ENCODE measurements around the gene OR4M1. TPM values are rescaled to one million over a fixed set of nuclear protein-coding genes. Genes with fewer than 3 reads are reported as not detected.
"Not testable (repeated sequence)": the region's sequence is repeated elsewhere in the genome, so short reads cannot be mapped to it uniquely, and the experiment has no call there.

Gene OR4M1
- total RNA-seq, 1 experiment from 2014 or later = not detected

DNA sequence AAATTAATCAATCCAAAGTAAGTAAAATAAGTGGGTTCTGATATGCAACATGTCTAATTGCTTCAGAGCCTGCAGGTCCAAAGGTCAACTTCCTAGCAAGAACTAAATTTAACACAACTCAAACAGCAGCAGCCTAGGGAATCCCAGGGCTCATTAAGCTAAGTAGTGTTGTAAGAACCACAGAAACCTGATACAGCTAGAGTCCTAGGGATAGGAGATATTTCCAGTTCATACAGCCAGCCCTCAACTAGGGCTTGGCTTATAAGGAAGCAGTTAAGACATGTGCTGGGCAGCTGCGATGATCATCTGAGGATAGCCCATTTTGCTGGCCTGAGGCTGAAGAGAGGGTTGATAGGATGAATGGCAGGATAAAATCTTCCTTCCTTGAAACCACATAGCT, 30.0 kb upstream of the OR4M1 start, which contains the start of gene OR4Q3:
OR4Q3 (plus strand) TSS at position 316 of the 400 bp plus-strand sequence.
- no peaks in the 10 kb centered on the region for H3K9me2 ChIP-seq (ENCODE audit: insufficient read depth)
- no peaks in the 10 kb centered on the region for H3K4me1 ChIP-seq (replicated peaks; ENCODE audit: insufficient read depth)
- no peaks in the 10 kb centered on the region for H3K79me2 ChIP-seq (ENCODE audit: low read depth)
- ChIA-PET POLR2A (ENCODE audit: unreplicated experiment) (no interaction called here), CTCF (no interaction called here)
- no peak within 1 kb of the TSS for H3K27ac ChIP-seq
- no peaks in the 10 kb centered on the region for H4K20me1 ChIP-seq (ENCODE audit: insufficient read depth)
- H3K27me3 ChIP-seq (ENCODE audit: insufficient read depth, low read depth) = no peaks in the 10 kb centered on the region
- BruUV-seq (replicated peaks) = no TSS peak
- no peak for DNase-seq
- no peak within 1 kb of the TSS for H2AFZ ChIP-seq
- H3K4me3 ChIP-seq = no peak within 1 kb of the TSS
- intact Hi-C loops (cut with micrococcal nuclease; ENCODE audit: unreplicated experiment) = no loop called here
- no peaks in the 10 kb centered on the region for H3K9me3 ChIP-seq (ENCODE audit: insufficient read depth, low read depth)
- H3K4me2 ChIP-seq = no peak within 1 kb of the TSS
- H3F3A ChIP-seq (ENCODE audit: insufficient read depth, low read depth) = no peaks in the 10 kb centered on the region
- TF ChIP-seq, protein P1, sequence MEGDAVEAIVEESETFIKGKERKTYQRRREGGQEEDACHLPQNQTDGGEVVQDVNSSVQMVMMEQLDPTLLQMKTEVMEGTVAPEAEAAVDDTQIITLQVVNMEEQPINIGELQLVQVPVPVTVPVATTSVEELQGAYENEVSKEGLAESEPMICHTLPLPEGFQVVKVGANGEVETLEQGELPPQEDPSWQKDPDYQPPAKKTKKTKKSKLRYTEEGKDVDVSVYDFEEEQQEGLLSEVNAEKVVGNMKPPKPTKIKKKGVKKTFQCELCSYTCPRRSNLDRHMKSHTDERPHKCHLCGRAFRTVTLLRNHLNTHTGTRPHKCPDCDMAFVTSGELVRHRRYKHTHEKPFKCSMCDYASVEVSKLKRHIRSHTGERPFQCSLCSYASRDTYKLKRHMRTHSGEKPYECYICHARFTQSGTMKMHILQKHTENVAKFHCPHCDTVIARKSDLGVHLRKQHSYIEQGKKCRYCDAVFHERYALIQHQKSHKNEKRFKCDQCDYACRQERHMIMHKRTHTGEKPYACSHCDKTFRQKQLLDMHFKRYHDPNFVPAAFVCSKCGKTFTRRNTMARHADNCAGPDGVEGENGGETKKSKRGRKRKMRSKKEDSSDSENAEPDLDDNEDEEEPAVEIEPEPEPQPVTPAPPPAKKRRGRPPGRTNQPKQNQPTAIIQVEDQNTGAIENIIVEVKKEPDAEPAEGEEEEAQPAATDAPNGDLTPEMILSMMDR (conservative IDR thresholded peaks at IDR 0.05) = no peak
- no peak for TF ChIP-seq EZH2 (IDR thresholded peaks at IDR 0.05; ENCODE audit: low read depth)
- no peaks in the 10 kb centered on the region for H3K36me3 ChIP-seq (ENCODE audit: low read depth)

DNA sequence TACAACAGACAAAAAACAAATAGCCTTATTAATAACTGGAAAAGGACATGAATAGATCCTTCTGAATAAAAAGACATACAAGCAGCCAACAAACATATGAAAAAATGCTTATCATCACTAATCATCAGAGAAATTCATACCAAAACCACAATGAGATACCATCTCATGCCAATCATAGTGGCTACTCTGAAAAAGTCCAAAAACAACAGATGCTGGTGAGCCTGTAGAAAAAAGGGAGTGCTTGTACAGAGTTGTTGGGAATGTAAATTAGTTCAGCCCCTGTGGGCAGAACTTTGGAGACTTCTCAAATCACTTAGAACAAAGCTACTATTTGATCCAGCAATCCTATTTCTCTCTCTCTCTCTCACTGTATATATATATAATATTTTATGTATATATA, 21.0 kb upstream of the OR4M1 start:
- H3K9me3 ChIP-seq (ENCODE audit: insufficient read depth, low read depth); H4K20me1 ChIP-seq (ENCODE audit: insufficient read depth); H3K4me1 ChIP-seq (replicated peaks; ENCODE audit: insufficient read depth); H3K27ac ChIP-seq; H3K27me3 ChIP-seq (ENCODE audit: insufficient read depth, low read depth); POLR2A ChIA-PET (ENCODE audit: unreplicated experiment); H3K36me3 ChIP-seq (ENCODE audit: low read depth); DNase-seq; BruUV-seq (replicated peaks); H3K4me2 ChIP-seq; H3K9me2 ChIP-seq (ENCODE audit: insufficient read depth); H3F3A ChIP-seq (ENCODE audit: insufficient read depth, low read depth); CTCF ChIA-PET; H3K4me3 ChIP-seq; H2AFZ ChIP-seq; H3K79me2 ChIP-seq (ENCODE audit: low read depth); intact Hi-C loops (cut with micrococcal nuclease; ENCODE audit: unreplicated experiment): not testable (repeated sequence)

DNA sequence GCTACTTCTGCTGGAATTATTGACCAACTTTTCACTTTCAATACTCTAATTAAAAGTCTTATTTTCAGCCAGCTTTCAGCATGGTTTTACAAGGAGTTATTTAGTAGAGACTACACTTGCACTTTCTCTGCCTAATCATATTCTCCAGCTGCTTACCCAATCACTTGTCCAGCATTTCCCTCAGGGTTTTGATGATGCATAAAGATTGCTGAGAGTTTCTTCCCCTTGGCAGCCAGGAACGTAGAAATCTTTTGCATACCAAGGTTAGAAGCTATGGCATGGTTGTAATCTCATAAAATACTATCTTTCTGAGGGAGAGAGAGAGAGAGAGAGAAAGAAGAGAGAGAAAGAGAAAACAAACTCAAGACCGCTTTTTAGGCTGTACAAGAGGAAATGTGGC, 19.1 kb upstream of the OR4M1 start:
- H3K4me1 ChIP-seq (replicated peaks; ENCODE audit: insufficient read depth) = no peaks in the 10 kb centered on the region
- no peaks in the 10 kb centered on the region for H3K9me2 ChIP-seq (ENCODE audit: insufficient read depth)
- intact Hi-C loops (cut with micrococcal nuclease; ENCODE audit: unreplicated experiment) = no loop called here
- CTCF ChIA-PET = no interaction called here
- no peak overlapping the region for H2AFZ ChIP-seq
- BruUV-seq (replicated peaks) = no TSS peak
- no peaks in the 10 kb centered on the region for H3F3A ChIP-seq (ENCODE audit: insufficient read depth, low read depth)
- H3K27ac ChIP-seq = no peak overlapping the region
- POLR2A ChIA-PET (ENCODE audit: unreplicated experiment) = no interaction called here
- H3K36me3 ChIP-seq (ENCODE audit: low read depth) = no peaks in the 10 kb centered on the region
- no peaks in the 10 kb centered on the region for H3K27me3 ChIP-seq (ENCODE audit: insufficient read depth, low read depth)
- DNase-seq = no peak
- no peak overlapping the region for H3K4me2 ChIP-seq
- H3K79me2 ChIP-seq (ENCODE audit: low read depth) = no peaks in the 10 kb centered on the region
- TF ChIP-seq, protein P1 (conservative IDR thresholded peaks at IDR 0.05) = no peak
- no peak for TF ChIP-seq EZH2 (IDR thresholded peaks at IDR 0.05; ENCODE audit: low read depth)
- no peaks in the 10 kb centered on the region for H3K9me3 ChIP-seq (ENCODE audit: insufficient read depth, low read depth)
- no peaks in the 10 kb centered on the region for H4K20me1 ChIP-seq (ENCODE audit: insufficient read depth)
- no peak overlapping the region for H3K4me3 ChIP-seq

DNA sequence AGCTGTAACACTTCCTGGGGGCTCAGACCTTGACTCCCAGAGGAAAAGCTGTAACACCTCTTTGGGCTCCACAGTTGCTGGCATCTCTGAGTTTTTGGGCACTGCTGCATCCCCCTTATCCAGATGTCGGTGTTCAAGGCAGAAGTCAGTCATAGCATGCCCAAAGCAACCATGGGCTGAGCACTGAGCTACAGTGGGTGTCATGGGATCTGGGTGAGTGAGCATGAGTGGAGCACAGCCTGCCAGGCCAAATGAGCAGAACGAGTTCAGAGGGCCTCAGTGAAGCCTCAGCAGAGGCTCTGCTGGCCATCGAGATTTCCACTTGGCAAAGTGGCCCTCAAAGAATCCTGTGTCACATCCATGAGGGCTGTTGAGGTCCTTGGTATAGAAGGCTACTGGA, 1.8 kb upstream of the OR4M1 start:
- H3F3A ChIP-seq (ENCODE audit: insufficient read depth, low read depth); H2AFZ ChIP-seq; H3K27ac ChIP-seq; H3K36me3 ChIP-seq (ENCODE audit: low read depth); H3K27me3 ChIP-seq (ENCODE audit: insufficient read depth, low read depth); BruUV-seq (replicated peaks); H3K79me2 ChIP-seq (ENCODE audit: low read depth); H3K4me2 ChIP-seq; DNase-seq; H3K9me3 ChIP-seq (ENCODE audit: insufficient read depth, low read depth); H3K9me2 ChIP-seq (ENCODE audit: insufficient read depth); H4K20me1 ChIP-seq (ENCODE audit: insufficient read depth); H3K4me1 ChIP-seq (replicated peaks; ENCODE audit: insufficient read depth); H3K4me3 ChIP-seq; CTCF ChIA-PET; intact Hi-C loops (cut with micrococcal nuclease; ENCODE audit: unreplicated experiment); POLR2A ChIA-PET (ENCODE audit: unreplicated experiment): not testable (repeated sequence)

Data from PC-9 (cell line).